ENCODE data around the gene INKA2.

INKA2 gene

GRCh38 chr1:111735321-111735720 lies 3.9 kb downstream of the INKA2 start:
- H3K4me3 ChIP-seq (ENCODE audit: low read length): no peak overlapping the region
- H3K4me1 ChIP-seq (ENCODE audit: low read length): peaks cover 8% of the 10 kb centered on the region
- DNase-seq: no peak

GRCh38 chr1:111734856-111735255 lies 4.3 kb downstream of the INKA2 start:
- H3K27me3 ChIP-seq (replicated peaks; ENCODE audit: insufficient read depth, low read length): no peaks in the 10 kb centered on the region
- no peak for TF ChIP-seq EZH2phosphoT487 (IDR thresholded peaks at IDR 0.05; ENCODE audit: low read length)
- TF ChIP-seq EZH2 (optimal IDR thresholded peaks at IDR 0.05; ENCODE audit: low read depth, low read length): no peak
- H3K27ac ChIP-seq (ENCODE audit: low read length): no peak overlapping the region
- H3K4me1 ChIP-seq (ENCODE audit: low read length): peaks cover 8% of the 10 kb centered on the region
- no peaks in the 10 kb centered on the region for H3K9me3 ChIP-seq (replicated peaks; ENCODE audit: insufficient read depth, low read length)
- H4K20me1 ChIP-seq (ENCODE audit: insufficient read depth, low read length): no peaks in the 10 kb centered on the region
- no peak overlapping the region for H3K4me3 ChIP-seq (ENCODE audit: low read length)
- peaks cover 5% of the 10 kb centered on the region; the same call in 1 of the 2 replicates for H3F3A ChIP-seq (ENCODE audit: insufficient read depth, low read length)
- H3K9me2 ChIP-seq (replicated peaks; ENCODE audit: insufficient read depth, low read length): no peaks in the 10 kb centered on the region
- no peak overlapping the region for H3K9ac ChIP-seq (ENCODE audit: low read length)
- no peaks in the 10 kb centered on the region for H3K36me3 ChIP-seq (replicated peaks; ENCODE audit: insufficient read depth, low read length)
- H3K79me2 ChIP-seq (ENCODE audit: low read length): peaks cover 3% of the 10 kb centered on the region; the same call in 1 of the 2 replicates
- DNase-seq: no peak
- H2AFZ ChIP-seq (ENCODE audit: low read length): no peak overlapping the region
- no peak overlapping the region for H3K4me2 ChIP-seq (ENCODE audit: low read depth, low read length)

More at GRCh38 chr1:111735321-111735720, 3.9 kb downstream of the INKA2 start:
- no peak overlapping the region for H3K4me2 ChIP-seq (ENCODE audit: low read depth, low read length)
- H4K20me1 ChIP-seq (ENCODE audit: insufficient read depth, low read length): no peaks in the 10 kb centered on the region
- no peak overlapping the region for H3K9ac ChIP-seq (ENCODE audit: low read length)
- no peaks in the 10 kb centered on the region for H3K9me2 ChIP-seq (replicated peaks; ENCODE audit: insufficient read depth, low read length)
- H3F3A ChIP-seq (ENCODE audit: insufficient read depth, low read length): peaks cover 9% of the 10 kb centered on the region; the same call in 1 of the 2 replicates
- H2AFZ ChIP-seq (ENCODE audit: low read length): no peak overlapping the region
- no peaks in the 10 kb centered on the region for H3K27me3 ChIP-seq (replicated peaks; ENCODE audit: insufficient read depth, low read length)
- H3K36me3 ChIP-seq (replicated peaks; ENCODE audit: insufficient read depth, low read length): no peaks in the 10 kb centered on the region
- TF ChIP-seq EZH2phosphoT487 (IDR thresholded peaks at IDR 0.05; ENCODE audit: low read length) (no peak), EZH2 (optimal IDR thresholded peaks at IDR 0.05; ENCODE audit: low read depth, low read length) (no peak), CTCF (IDR thresholded peaks at IDR 0.05; ENCODE audit: low read length) (no peak)
- peaks cover 3% of the 10 kb centered on the region; the same call in 1 of the 2 replicates for H3K79me2 ChIP-seq (ENCODE audit: low read length)
- no peaks in the 10 kb centered on the region for H3K9me3 ChIP-seq (replicated peaks; ENCODE audit: insufficient read depth, low read length)
- H3K27ac ChIP-seq (ENCODE audit: low read length): no peak overlapping the region

GRCh38 chr1:111734426-111734825 lies 4.8 kb downstream of the INKA2 start:
- H3K9me2 ChIP-seq (replicated peaks; ENCODE audit: insufficient read depth, low read length): no peaks in the 10 kb centered on the region
- no peak overlapping the region for H3K9ac ChIP-seq (ENCODE audit: low read length)
- H3K4me1 ChIP-seq (ENCODE audit: low read length): peaks cover 8% of the 10 kb centered on the region
- DNase-seq: no peak
- H3F3A ChIP-seq (ENCODE audit: insufficient read depth, low read length): peaks cover 5% of the 10 kb centered on the region; the same call in 1 of the 2 replicates
- no peaks in the 10 kb centered on the region for H3K36me3 ChIP-seq (replicated peaks; ENCODE audit: insufficient read depth, low read length)
- peaks cover 3% of the 10 kb centered on the region; the same call in 1 of the 2 replicates for H3K79me2 ChIP-seq (ENCODE audit: low read length)
- H3K9me3 ChIP-seq (replicated peaks; ENCODE audit: insufficient read depth, low read length): no peaks in the 10 kb centered on the region
- TF ChIP-seq EZH2phosphoT487 (IDR thresholded peaks at IDR 0.05; ENCODE audit: low read length): no peak
- no peak for TF ChIP-seq EZH2 (optimal IDR thresholded peaks at IDR 0.05; ENCODE audit: low read depth, low read length)
- no peak for TF ChIP-seq CTCF (IDR thresholded peaks at IDR 0.05; ENCODE audit: low read length)
- no peaks in the 10 kb centered on the region for H3K27me3 ChIP-seq (replicated peaks; ENCODE audit: insufficient read depth, low read length)
- H2AFZ ChIP-seq (ENCODE audit: low read length): no peak overlapping the region
- H3K4me2 ChIP-seq (ENCODE audit: low read depth, low read length): no peak overlapping the region
- H4K20me1 ChIP-seq (ENCODE audit: insufficient read depth, low read length): no peaks in the 10 kb centered on the region
- no peak overlapping the region for H3K4me3 ChIP-seq (ENCODE audit: low read length)
- H3K27ac ChIP-seq (ENCODE audit: low read length): no peak overlapping the region

- peaks cover 3% of the 10 kb centered on the region; the same call in 1 of the 2 replicates for H3K79me2 ChIP-seq (ENCODE audit: low read length)
- H3K9ac ChIP-seq (ENCODE audit: low read length): no peak overlapping the region
- peaks cover 3% of the 10 kb centered on the region; the same call in 1 of the 2 replicates for H3F3A ChIP-seq (ENCODE audit: insufficient read depth, low read length)
- no peak overlapping the region for H3K27ac ChIP-seq (ENCODE audit: low read length)
- DNase-seq: no peak
- no peak overlapping the region for H2AFZ ChIP-seq (ENCODE audit: low read length)
- H3K4me2 ChIP-seq (ENCODE audit: low read depth, low read length): no peak overlapping the region
- peaks cover 8% of the 10 kb centered on the region for H3K4me1 ChIP-seq (ENCODE audit: low read length)
- H3K4me3 ChIP-seq (ENCODE audit: low read length): no peak overlapping the region
- H3K9me3 ChIP-seq (replicated peaks; ENCODE audit: insufficient read depth, low read length): no peaks in the 10 kb centered on the region
- H3K9me2 ChIP-seq (replicated peaks; ENCODE audit: insufficient read depth, low read length): no peaks in the 10 kb centered on the region
- TF ChIP-seq CTCF (IDR thresholded peaks at IDR 0.05; ENCODE audit: low read length) (no peak), EZH2 (optimal IDR thresholded peaks at IDR 0.05; ENCODE audit: low read depth, low read length) (no peak), EZH2phosphoT487 (IDR thresholded peaks at IDR 0.05; ENCODE audit: low read length) (no peak)
- no peaks in the 10 kb centered on the region for H3K27me3 ChIP-seq (replicated peaks; ENCODE audit: insufficient read depth, low read length)
- no peaks in the 10 kb centered on the region for H4K20me1 ChIP-seq (ENCODE audit: insufficient read depth, low read length)
- H3K36me3 ChIP-seq (replicated peaks; ENCODE audit: insufficient read depth, low read length): no peaks in the 10 kb centered on the region
Observed at GRCh38 chr1:111733992-111734341, 5.2 kb downstream of the INKA2 start.

Measured in MM.1S (cell line).